Measurements from ENCODE around the gene SSBP1.
"Not testable (repeated sequence)": the region's sequence is repeated elsewhere in the genome, so short reads cannot be mapped to it uniquely, and the experiment has no call there.

- not testable (repeated sequence) for TF ChIP-seq POLR2A, CTCF (IDR thresholded peaks at IDR 0.05)
Measured at GRCh38 chr7:141770083-141770583, 32.0 kb downstream of the SSBP1 start.

All from heart left ventricle (tissue), 13 donors.